Stomach smooth muscle (tissue), 2 donors: ENCODE measurements around the gene PPP1R1C.

ENCODE experiments used
- H3K27ac ChIP-seq: one replicate; pipeline ENCODE4 v1.7.0; 2013; ENCODE audit warnings: mild to moderate bottlenecking, low read length, inconsistent platforms
- H3K27me3 ChIP-seq, 2 donors: one replicate each; pipeline ENCODE4 v1.7.0; 2013; ENCODE audit warnings: low read length in 2 of 2; ENCODE audit not compliant: insufficient read depth in 2 of 2, control insufficient read depth in 1 of 2
- H3K36me3 ChIP-seq, 2 donors: one replicate each; pipeline ENCODE4 v1.7.0; 2013; ENCODE audit warnings: low read length in 2 of 2; ENCODE audit not compliant: control insufficient read depth in 2 of 2, insufficient read depth in 2 of 2
- H3K4me1 ChIP-seq: one replicate; pipeline ENCODE4 v1.7.0; 2013; ENCODE audit warnings: low read length; ENCODE audit not compliant: control insufficient read depth, insufficient read depth
- H3K4me3 ChIP-seq, 2 donors: one replicate each; pipeline ENCODE4 v1.7.0; 2013; ENCODE audit warnings: low read length in 2 of 2
- H3K9ac ChIP-seq, 2 donors: one replicate each; pipeline ENCODE4 v1.7.0; 2013; ENCODE audit warnings: low read length in 2 of 2, mild to moderate bottlenecking in 1 of 2
- H3K9me3 ChIP-seq, 2 donors: one replicate each; pipeline ENCODE4 v1.7.0; 2013; ENCODE audit warnings: low read length in 2 of 2; ENCODE audit not compliant: control insufficient read depth in 2 of 2
- donor health status: healthy.
- donor health status: Pancreatic carcinoma.

Gene PPP1R1C

GRCh38 chr2:182048621-182049020 is 63.0 kb downstream of the PPP1R1C start:
- Histone ChIP-seq H3K9ac (no peak overlapping the region), H3K36me3 (no peaks in the 10 kb centered on the region), H3K9me3 (no peaks in the 10 kb centered on the region), H3K4me1 (no peaks in the 10 kb centered on the region), H3K27ac (no peak overlapping the region), H3K27me3 (no peaks in the 10 kb centered on the region), H3K4me3 (no peak overlapping the region)

GRCh38 chr2:182049372-182050148 is 63.9 kb downstream of the PPP1R1C start:
- no peaks in the 10 kb centered on the region for H3K27me3 ChIP-seq
- no peak overlapping the region for H3K27ac ChIP-seq
- no peaks in the 10 kb centered on the region for H3K9me3 ChIP-seq
- no peak overlapping the region for H3K4me3 ChIP-seq
- H3K9ac ChIP-seq: no peak overlapping the region
- H3K36me3 ChIP-seq: no peaks in the 10 kb centered on the region
- no peaks in the 10 kb centered on the region for H3K4me1 ChIP-seq

GRCh38 chr2:182050333-182051135 is 64.9 kb downstream of the PPP1R1C start:
- Histone ChIP-seq H3K4me3 (no peak overlapping the region), H3K4me1 (no peaks in the 10 kb centered on the region), H3K27me3 (no peaks in the 10 kb centered on the region), H3K9me3 (no peaks in the 10 kb centered on the region), H3K36me3 (no peaks in the 10 kb centered on the region), H3K27ac (no peak overlapping the region), H3K9ac (no peak overlapping the region)

- Histone ChIP-seq H3K4me3 (no peak overlapping the region), H3K27ac (no peak overlapping the region), H3K9ac (no peak overlapping the region), H3K27me3 (no peaks in the 10 kb centered on the region), H3K36me3 (no peaks in the 10 kb centered on the region), H3K9me3 (no peaks in the 10 kb centered on the region), H3K4me1 (no peaks in the 10 kb centered on the region)
Observed at GRCh38 chr2:182055993-182056392, 70.3 kb downstream of the PPP1R1C start.

- no peak overlapping the region for H3K4me3 ChIP-seq
- no peak overlapping the region for H3K9ac ChIP-seq
- no peak overlapping the region for H3K27ac ChIP-seq
- H3K4me1 ChIP-seq: no peaks in the 10 kb centered on the region
- no peaks in the 10 kb centered on the region for H3K9me3 ChIP-seq
- no peaks in the 10 kb centered on the region for H3K27me3 ChIP-seq
- H3K36me3 ChIP-seq: no peaks in the 10 kb centered on the region
Observed at GRCh38 chr2:182057002-182057401, 71.3 kb downstream of the PPP1R1C start.

GRCh38 chr2:182058056-182058455 is 72.4 kb downstream of the PPP1R1C start:
- no peak overlapping the region for H3K4me3 ChIP-seq
- no peaks in the 10 kb centered on the region for H3K4me1 ChIP-seq
- H3K27me3 ChIP-seq: no peaks in the 10 kb centered on the region
- no peaks in the 10 kb centered on the region for H3K9me3 ChIP-seq
- no peak overlapping the region for H3K9ac ChIP-seq
- H3K27ac ChIP-seq: no peak overlapping the region
- no peaks in the 10 kb centered on the region for H3K36me3 ChIP-seq

- Histone ChIP-seq H3K36me3 (no peaks in the 10 kb centered on the region), H3K27ac (no peak overlapping the region), H3K27me3 (no peaks in the 10 kb centered on the region), H3K4me3 (no peak overlapping the region), H3K9me3 (no peaks in the 10 kb centered on the region), H3K9ac (no peak overlapping the region), H3K4me1 (no peaks in the 10 kb centered on the region)
Observed at GRCh38 chr2:182061739-182062138, 76.1 kb downstream of the PPP1R1C start.

GRCh38 chr2:182062329-182062972 is 76.8 kb downstream of the PPP1R1C start:
- Histone ChIP-seq H3K9ac (no peak overlapping the region), H3K27me3 (no peaks in the 10 kb centered on the region), H3K4me1 (no peaks in the 10 kb centered on the region), H3K9me3 (no peaks in the 10 kb centered on the region), H3K36me3 (no peaks in the 10 kb centered on the region), H3K4me3 (no peak overlapping the region), H3K27ac (no peak overlapping the region)

- Histone ChIP-seq H3K4me3 (no peak overlapping the region), H3K4me1 (no peaks in the 10 kb centered on the region), H3K27me3 (no peaks in the 10 kb centered on the region), H3K9ac (no peak overlapping the region), H3K27ac (no peak overlapping the region), H3K36me3 (no peaks in the 10 kb centered on the region), H3K9me3 (no peaks in the 10 kb centered on the region)
Observed at GRCh38 chr2:182064019-182064778, 78.5 kb downstream of the PPP1R1C start.

- Histone ChIP-seq H3K9ac (no peak overlapping the region), H3K4me1 (no peaks in the 10 kb centered on the region)
Observed at GRCh38 chr2:182066400-182067087, 80.9 kb downstream of the PPP1R1C start.

More at GRCh38 chr2:182066400-182067087, 80.9 kb downstream of the PPP1R1C start:
- Histone ChIP-seq H3K27ac (no peak overlapping the region), H3K9me3 (no peaks in the 10 kb centered on the region), H3K36me3 (no peaks in the 10 kb centered on the region), H3K4me3 (no peak overlapping the region), H3K27me3 (no peaks in the 10 kb centered on the region)
